ENCODE results near the gene RASSF3.

- TF ChIP-seq POLR2AphosphoS5 (IDR thresholded peaks at IDR 0.05; ENCODE audit: insufficient read depth in 1 of 2, low read depth in 1 of 2) = no peak
- TF ChIP-seq, protein P1, sequence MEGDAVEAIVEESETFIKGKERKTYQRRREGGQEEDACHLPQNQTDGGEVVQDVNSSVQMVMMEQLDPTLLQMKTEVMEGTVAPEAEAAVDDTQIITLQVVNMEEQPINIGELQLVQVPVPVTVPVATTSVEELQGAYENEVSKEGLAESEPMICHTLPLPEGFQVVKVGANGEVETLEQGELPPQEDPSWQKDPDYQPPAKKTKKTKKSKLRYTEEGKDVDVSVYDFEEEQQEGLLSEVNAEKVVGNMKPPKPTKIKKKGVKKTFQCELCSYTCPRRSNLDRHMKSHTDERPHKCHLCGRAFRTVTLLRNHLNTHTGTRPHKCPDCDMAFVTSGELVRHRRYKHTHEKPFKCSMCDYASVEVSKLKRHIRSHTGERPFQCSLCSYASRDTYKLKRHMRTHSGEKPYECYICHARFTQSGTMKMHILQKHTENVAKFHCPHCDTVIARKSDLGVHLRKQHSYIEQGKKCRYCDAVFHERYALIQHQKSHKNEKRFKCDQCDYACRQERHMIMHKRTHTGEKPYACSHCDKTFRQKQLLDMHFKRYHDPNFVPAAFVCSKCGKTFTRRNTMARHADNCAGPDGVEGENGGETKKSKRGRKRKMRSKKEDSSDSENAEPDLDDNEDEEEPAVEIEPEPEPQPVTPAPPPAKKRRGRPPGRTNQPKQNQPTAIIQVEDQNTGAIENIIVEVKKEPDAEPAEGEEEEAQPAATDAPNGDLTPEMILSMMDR (IDR thresholded peaks at IDR 0.05) = no peak
- TF ChIP-seq POLR2A (IDR thresholded peaks at IDR 0.05) = no peak
Observed at GRCh38 chr12:64706306-64706705, 96.0 kb downstream of the RASSF3 start.
